Sigmoid colon (tissue), 4 donors: Measurements from ENCODE around the gene IL9.

Source experiments
- EP300 ChIP-seq, 4 donors: sonication (generic); formaldehyde crosslinking; IDR thresholded peaks; one replicate each; pipeline ENCODE4 v1.6.1; 2017; ENCODE audit warnings: antibody characterized with exemption in 4 of 4
- TF ChIP-seq, protein P1 (sequence below), 4 experiments: fragments of 450-650 bp in 3 of 4; fragments of 200-600 bp in 1 of 4; IDR thresholded peaks; one replicate each; pipeline ENCODE4 v1.5.1; 2016 to 2019; ENCODE audit warnings: antibody characterized with exemption in 4 of 4, mild to moderate bottlenecking in 3 of 4, moderate library complexity in 2 of 4

DNA sequence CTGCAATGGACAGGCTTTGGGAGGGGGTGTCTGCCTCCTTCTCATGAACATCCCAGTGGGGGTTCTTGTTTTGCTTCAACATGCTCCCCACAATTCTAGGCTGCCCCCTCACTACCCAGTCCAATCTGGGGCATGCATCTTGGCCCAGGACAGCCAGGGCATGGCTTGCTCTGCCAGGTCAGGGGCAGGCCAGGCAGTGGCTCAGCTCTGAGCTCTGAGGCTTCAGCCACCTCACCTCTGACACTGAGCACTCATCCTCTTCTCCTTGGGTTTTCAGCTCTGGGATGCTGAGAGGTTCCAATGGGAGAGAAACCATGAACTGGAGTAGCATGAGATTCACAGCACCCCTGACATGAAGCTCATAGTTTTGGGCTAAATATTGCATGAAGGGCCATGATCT, 49.3 kb downstream of the IL9 start:
- TF ChIP-seq, protein P1, sequence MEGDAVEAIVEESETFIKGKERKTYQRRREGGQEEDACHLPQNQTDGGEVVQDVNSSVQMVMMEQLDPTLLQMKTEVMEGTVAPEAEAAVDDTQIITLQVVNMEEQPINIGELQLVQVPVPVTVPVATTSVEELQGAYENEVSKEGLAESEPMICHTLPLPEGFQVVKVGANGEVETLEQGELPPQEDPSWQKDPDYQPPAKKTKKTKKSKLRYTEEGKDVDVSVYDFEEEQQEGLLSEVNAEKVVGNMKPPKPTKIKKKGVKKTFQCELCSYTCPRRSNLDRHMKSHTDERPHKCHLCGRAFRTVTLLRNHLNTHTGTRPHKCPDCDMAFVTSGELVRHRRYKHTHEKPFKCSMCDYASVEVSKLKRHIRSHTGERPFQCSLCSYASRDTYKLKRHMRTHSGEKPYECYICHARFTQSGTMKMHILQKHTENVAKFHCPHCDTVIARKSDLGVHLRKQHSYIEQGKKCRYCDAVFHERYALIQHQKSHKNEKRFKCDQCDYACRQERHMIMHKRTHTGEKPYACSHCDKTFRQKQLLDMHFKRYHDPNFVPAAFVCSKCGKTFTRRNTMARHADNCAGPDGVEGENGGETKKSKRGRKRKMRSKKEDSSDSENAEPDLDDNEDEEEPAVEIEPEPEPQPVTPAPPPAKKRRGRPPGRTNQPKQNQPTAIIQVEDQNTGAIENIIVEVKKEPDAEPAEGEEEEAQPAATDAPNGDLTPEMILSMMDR (IDR thresholded peaks at IDR 0.05), result no peak
- no peak for TF ChIP-seq EP300 (IDR thresholded peaks at IDR 0.05)
